Amniotic epithelial cell (primary cell): ENCODE measurements around the gene GFRA1.

Experiments used
- DNase-seq: peaks from one replicate; pipeline ENCODE4 v3.0.0-alpha.2; 2010; ENCODE audit warnings: low read depth

The GFRA1 gene

GRCh38 chr10:116272440-116273283, at the start of gene GFRA1:
Gene GFRA1, minus strand, starts transcription at chr10:116273206. Its CDS starts 1,177 bp downstream, at chr10:116272029.
- no peak for DNase-seq

GRCh38 chr10:116316503-116316902, 43.5 kb upstream of the GFRA1 start:
- DNase-seq: no peak

GRCh38 chr10:116312548-116312947, 39.5 kb upstream of the GFRA1 start:
- no peak for DNase-seq

GRCh38 chr10:116311706-116312490, 38.9 kb upstream of the GFRA1 start:
- no peak for DNase-seq

- no peak for DNase-seq
These were observed 38.0 kb upstream of the GFRA1 start for GRCh38 chr10:116311016-116311415.

GRCh38 chr10:116307455-116307854, 34.4 kb upstream of the GFRA1 start:
- no peak for DNase-seq

GRCh38 chr10:116306847-116307246, 33.8 kb upstream of the GFRA1 start:
- DNase-seq: no peak

- DNase-seq: no peak
These were observed 31.9 kb upstream of the GFRA1 start for GRCh38 chr10:116304923-116305322.

GRCh38 chr10:116300542-116300941, 27.5 kb upstream of the GFRA1 start:
- no peak for DNase-seq

GRCh38 chr10:116298586-116298985, 25.6 kb upstream of the GFRA1 start:
- DNase-seq: no peak

- DNase-seq: no peak
These were observed 23.3 kb upstream of the GFRA1 start for GRCh38 chr10:116296291-116296721.

- no peak for DNase-seq
These were observed 19.5 kb upstream of the GFRA1 start for GRCh38 chr10:116292493-116292892.

GRCh38 chr10:116289652-116290051, 16.6 kb upstream of the GFRA1 start:
- no peak for DNase-seq

- DNase-seq: peak; percentile 49
These were observed 15.0 kb upstream of the GFRA1 start for GRCh38 chr10:116287906-116288501.

GRCh38 chr10:116286626-116287200, 13.7 kb upstream of the GFRA1 start:
- DNase-seq: no peak

GRCh38 chr10:116281775-116282174, 8.8 kb upstream of the GFRA1 start:
- DNase-seq: no peak

- no peak for DNase-seq
These were observed 5.8 kb upstream of the GFRA1 start for GRCh38 chr10:116278846-116279245.

GRCh38 chr10:116276981-116277380, 4.0 kb upstream of the GFRA1 start:
- no peak for DNase-seq

GRCh38 chr10:116274064-116274904, 1.3 kb upstream of the GFRA1 start:
- no peak for DNase-seq

GRCh38 chr10:116271593-116272439, 1.2 kb downstream of the GFRA1 start:
- DNase-seq: no peak
